ENCODE results near the gene ZNF414. TPM values are rescaled to one million over a fixed set of nuclear protein-coding genes. Genes with fewer than 3 reads are reported as not detected.

ZNF414 gene
- total RNA-seq, 1 donor from 2014 or later: 3.6 TPM

- DNase-seq (ENCODE audit: low read depth, low spot score): no peak
Measured at GRCh38 chr19:8463365-8463764, 50.6 kb downstream of the ZNF414 start.

- no peak for DNase-seq (ENCODE audit: low read depth, low spot score)
Measured at GRCh38 chr19:8462571-8462970, 51.4 kb downstream of the ZNF414 start.

GRCh38 chr19:8461891-8462290 is 52.1 kb downstream of the ZNF414 start:
- DNase-seq (ENCODE audit: low read depth, low spot score): no peak

- DNase-seq (ENCODE audit: low read depth, low spot score): no peak
Measured at GRCh38 chr19:8461376-8461775, 52.6 kb downstream of the ZNF414 start.

GRCh38 chr19:8460516-8461298 is 53.3 kb downstream of the ZNF414 start:
- no peak for DNase-seq (ENCODE audit: low read depth, low spot score)

Other genes with a start within 250 kb of the ZNF414 start
- 32.5 and 35.6 TPM in 2 replicates for gene CD320, start 205.8 kb downstream of the ZNF414 start, total RNA-seq
- 24.3 and 46.7 TPM in 2 replicates for gene NDUFA7, start 192.8 kb downstream of the ZNF414 start, total RNA-seq
- 273 and 792 TPM in 2 replicates for gene RPS28, start 192.7 kb downstream of the ZNF414 start, total RNA-seq
- gene KANK3, start 170.9 kb downstream of the ZNF414 start, total RNA-seq: 12.1 and 18.4 TPM in 2 replicates
- 4.3 and 13.2 TPM in 2 replicates for gene ANGPTL4, start 150.0 kb downstream of the ZNF414 start, total RNA-seq
- gene RAB11B, start 123.8 kb downstream of the ZNF414 start, total RNA-seq: 38.4 and 51.9 TPM in 2 replicates
- gene MARCHF2, start 100.9 kb downstream of the ZNF414 start, total RNA-seq: 113 and 149 TPM in 2 replicates
- gene HNRNPM, start 69.2 kb downstream of the ZNF414 start, total RNA-seq: 91.6 and 122 TPM in 2 replicates
- gene PRAM1, start 11.5 kb downstream of the ZNF414 start, total RNA-seq: not detected in 2 replicates
- gene MYO1F, start 63.3 kb upstream of the ZNF414 start, total RNA-seq: 0.13 and 0.25 TPM in 2 replicates
- 2.0 and 2.7 TPM in 2 replicates for gene ADAMTS10, start 96.5 kb upstream of the ZNF414 start, total RNA-seq
- not detected in 2 replicates for gene NFILZ, start 116.5 kb upstream of the ZNF414 start, total RNA-seq
- gene ACTL9, start 184.6 kb upstream of the ZNF414 start, total RNA-seq: not detected in 2 replicates
- gene OR2Z1, start 207.5 kb upstream of the ZNF414 start, total RNA-seq: not detected in 2 replicates

Measured in pulmonary artery endothelial cell (primary cell).